MM.1S (cell line): Measurements from ENCODE around the gene PTPRN2.
"Not testable (repeated sequence)": the region's sequence is repeated elsewhere in the genome, so short reads cannot be mapped to it uniquely, and the experiment has no call there.

Experiments
- DNase-seq: peaks from one replicate; pipeline ENCODE4 v3.0.0-alpha.2; 2015
- H2AFZ ChIP-seq: fragments of 300-600 bp; sonication (generic); 2 replicates; pipeline ENCODE4 v1.6.0; 2016; ENCODE audit warnings: antibody characterized with exemption, low read length
- H3F3A ChIP-seq: fragments of 300-600 bp; sonication (generic); 2 replicates; pipeline ENCODE4 v1.6.1; 2016; ENCODE audit warnings: mild to moderate bottlenecking, antibody characterized with exemption, low read length, moderate library complexity, mixed read lengths; ENCODE audit not compliant: insufficient read depth
- H3K27ac ChIP-seq: fragments of 300-600 bp; sonication (generic); 2 replicates; pipeline ENCODE4 v1.5.1; 2016; ENCODE audit warnings: mild to moderate bottlenecking, low read length
- H3K27me3 ChIP-seq: fragments of 300-600 bp; sonication (generic); replicated peaks from 2 replicates; pipeline ENCODE4 v1.6.0; 2016; ENCODE audit warnings: low read length; ENCODE audit not compliant: insufficient read depth
- H3K36me3 ChIP-seq: fragments of 300-600 bp; sonication (generic); replicated peaks from 2 replicates; pipeline ENCODE4 v1.6.1; 2016; ENCODE audit warnings: mild to moderate bottlenecking, low read length, mixed read lengths; ENCODE audit not compliant: insufficient read depth
- H3K4me1 ChIP-seq: fragments of 300-600 bp; sonication (generic); 2 replicates; pipeline ENCODE4 v1.6.1; 2016; ENCODE audit warnings: low read length, mixed read lengths
- H3K4me2 ChIP-seq: fragments of 300-600 bp; sonication (generic); 2 replicates; pipeline ENCODE4 v1.6.0; 2016; ENCODE audit warnings: low read depth, low read length
- H3K4me3 ChIP-seq: fragments of 300-600 bp; sonication (generic); 2 replicates; pipeline ENCODE4 v1.5.1; 2016; ENCODE audit warnings: low read length, mixed read lengths
- H3K79me2 ChIP-seq: fragments of 300-600 bp; sonication (generic); 2 replicates; pipeline ENCODE4 v1.6.1; 2016; ENCODE audit warnings: mixed run types, low read length, mixed read lengths
- H3K9ac ChIP-seq: fragments of 300-600 bp; sonication (generic); 2 replicates; pipeline ENCODE4 v1.6.1; 2016; ENCODE audit warnings: low read length, mixed read lengths
- H3K9me2 ChIP-seq: fragments of 300-600 bp; sonication (generic); replicated peaks from 2 replicates; pipeline ENCODE4 v1.6.1; 2016; ENCODE audit warnings: mild to moderate bottlenecking, low read length, mixed read lengths; ENCODE audit not compliant: insufficient read depth
- H3K9me3 ChIP-seq: fragments of 300-600 bp; sonication (generic); replicated peaks from 2 replicates; pipeline ENCODE4 v1.6.1; 2016; ENCODE audit warnings: mild to moderate bottlenecking, low read length, mixed read lengths; ENCODE audit not compliant: insufficient read depth
- H4K20me1 ChIP-seq: fragments of 300-600 bp; sonication (generic); 2 replicates; pipeline ENCODE4 v1.6.1; 2016; ENCODE audit warnings: mild to moderate bottlenecking, low read length, moderate library complexity, mixed read lengths; ENCODE audit not compliant: insufficient read depth
- CTCF ChIP-seq: fragments of 300-600 bp; sonication (generic); IDR thresholded peaks from 2 replicates; pipeline ENCODE4 v1.5.1; 2016; ENCODE audit warnings: antibody characterized with exemption, low read length, mixed read lengths
- EZH2 ChIP-seq: fragments of 300-600 bp; sonication (generic); optimal IDR thresholded peaks from 2 replicates; pipeline ENCODE3; 2017; ENCODE audit warnings: low read depth, mild to moderate bottlenecking, antibody characterized with exemption, low read length, mixed read lengths
- EZH2phosphoT487 ChIP-seq: fragments of 300-600 bp; sonication (generic); IDR thresholded peaks from 2 replicates; pipeline ENCODE4 v1.6.1; 2018; ENCODE audit warnings: antibody characterized with exemption, low read length

Gene PTPRN2

GRCh38 chr7:158035343-158035742 is 552.3 kb downstream of the PTPRN2 start:
- Histone ChIP-seq H3K4me3 (no peak overlapping the region), H3F3A (no peaks in the 10 kb centered on the region), H3K4me2 (no peak overlapping the region), H3K4me1 (no peaks in the 10 kb centered on the region), H3K36me3 (no peaks in the 10 kb centered on the region), H2AFZ (no peak overlapping the region), H3K9ac (no peak overlapping the region), H3K9me3 (no peaks in the 10 kb centered on the region), H3K79me2 (no peaks in the 10 kb centered on the region), H3K9me2 (no peaks in the 10 kb centered on the region), H3K27ac (no peak overlapping the region), H4K20me1 (no peaks in the 10 kb centered on the region), H3K27me3 (no peaks in the 10 kb centered on the region)
- TF ChIP-seq EZH2phosphoT487 (no peak), CTCF (no peak), EZH2 (no peak)
- no peak for DNase-seq

- no peaks in the 10 kb centered on the region for H3K79me2 ChIP-seq
- no peaks in the 10 kb centered on the region for H3K36me3 ChIP-seq
- H3K9me2 ChIP-seq, result no peaks in the 10 kb centered on the region
- no peaks in the 10 kb centered on the region for H3K27me3 ChIP-seq
- no peaks in the 10 kb centered on the region for H3F3A ChIP-seq
- H3K9ac ChIP-seq, result no peak overlapping the region
- no peak overlapping the region for H3K4me2 ChIP-seq
- no peak for DNase-seq
- H3K27ac ChIP-seq, result no peak overlapping the region
- H4K20me1 ChIP-seq, result no peaks in the 10 kb centered on the region
- H3K4me3 ChIP-seq, result no peak overlapping the region
- no peaks in the 10 kb centered on the region for H3K9me3 ChIP-seq
- no peak overlapping the region for H2AFZ ChIP-seq
- no peak for TF ChIP-seq EZH2phosphoT487
- no peak for TF ChIP-seq EZH2
- TF ChIP-seq CTCF, result no peak
- H3K4me1 ChIP-seq, result no peaks in the 10 kb centered on the region
Measured at GRCh38 chr7:158034571-158034970, 553.1 kb downstream of the PTPRN2 start.

- H3K9ac ChIP-seq, H3F3A ChIP-seq, H3K4me2 ChIP-seq: not testable (repeated sequence)
Measured at GRCh38 chr7:158033925-158034324, 553.7 kb downstream of the PTPRN2 start.

GRCh38 chr7:158033196-158033595 is 554.4 kb downstream of the PTPRN2 start:
- no peak overlapping the region for H2AFZ ChIP-seq
- no peaks in the 10 kb centered on the region for H4K20me1 ChIP-seq
- no peak for DNase-seq
- no peaks in the 10 kb centered on the region for H3K9me2 ChIP-seq
- H3K4me2 ChIP-seq, result no peak overlapping the region
- H3K9me3 ChIP-seq, result no peaks in the 10 kb centered on the region
- no peak for TF ChIP-seq CTCF
- no peak for TF ChIP-seq EZH2
- no peaks in the 10 kb centered on the region for H3K79me2 ChIP-seq
- H3K4me1 ChIP-seq, result no peaks in the 10 kb centered on the region
- H3K27ac ChIP-seq, result no peak overlapping the region
- no peak overlapping the region for H3K4me3 ChIP-seq
- H3K9ac ChIP-seq, result no peak overlapping the region
- no peaks in the 10 kb centered on the region for H3K27me3 ChIP-seq
- no peaks in the 10 kb centered on the region for H3F3A ChIP-seq
- H3K36me3 ChIP-seq, result no peaks in the 10 kb centered on the region

More at GRCh38 chr7:158033925-158034324, 553.7 kb downstream of the PTPRN2 start:
- H3K9me3 ChIP-seq, H2AFZ ChIP-seq, H4K20me1 ChIP-seq, H3K79me2 ChIP-seq, H3K4me3 ChIP-seq, H3K4me1 ChIP-seq, H3K27me3 ChIP-seq, H3K9me2 ChIP-seq, H3K27ac ChIP-seq, H3K36me3 ChIP-seq, DNase-seq: not testable (repeated sequence)
